ENCODE data around the gene KCNH2.

The KCNH2 gene

DNA sequence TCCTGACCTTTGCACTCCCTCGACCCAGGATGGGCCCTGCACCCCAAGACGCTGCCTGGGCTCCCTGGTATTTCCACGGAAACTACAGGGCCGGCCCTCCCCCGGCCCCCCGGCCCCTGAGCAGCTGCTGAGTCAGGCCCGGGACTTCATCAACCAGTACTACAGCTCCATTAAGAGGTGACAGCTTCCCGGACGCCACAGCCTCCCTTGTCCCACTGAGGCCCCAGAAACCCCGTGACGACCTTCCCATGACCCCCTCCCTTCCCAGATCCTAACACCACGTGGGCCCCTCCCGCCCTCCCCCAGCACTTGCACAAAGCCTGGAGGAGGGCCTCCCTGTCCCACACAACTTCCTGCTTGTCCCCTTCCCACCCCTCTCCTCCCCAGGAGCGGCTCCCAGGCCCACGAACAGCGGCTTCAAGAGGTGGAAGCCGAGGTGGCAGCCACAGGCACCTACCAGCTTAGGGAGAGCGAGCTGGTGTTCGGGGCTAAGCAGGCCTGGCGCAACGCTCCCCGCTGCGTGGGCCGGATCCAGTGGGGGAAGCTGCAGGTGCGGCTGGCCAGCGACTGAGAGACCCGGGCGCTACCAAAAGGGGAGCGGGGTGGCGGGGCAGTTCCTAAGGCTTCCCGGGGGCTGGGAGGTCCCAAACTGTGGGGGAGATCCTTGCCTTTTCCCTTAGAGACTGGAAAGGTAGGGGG, 18.4 kb upstream of the KCNH2 start:
- DNase-seq (ENCODE audit: low spot score) (no peak), FAIRE-seq (no peak)

GRCh38 chr7:150994838-150995510, 16.9 kb upstream of the KCNH2 start:
- DNase-seq (ENCODE audit: low spot score) (no peak), FAIRE-seq (no peak)

GRCh38 chr7:150994141-150994837, 16.2 kb upstream of the KCNH2 start:
- no peak for DNase-seq (ENCODE audit: low spot score)
- FAIRE-seq, result no peak

- DNase-seq (ENCODE audit: low spot score) (no peak), FAIRE-seq (no peak)
These were observed 15.4 kb upstream of the KCNH2 start for GRCh38 chr7:150993511-150993910.

- no peak for DNase-seq (ENCODE audit: low spot score)
- FAIRE-seq, result no peak
These were observed 14.7 kb upstream of the KCNH2 start for GRCh38 chr7:150992833-150993302.

- no peak for FAIRE-seq
- no peak for DNase-seq (ENCODE audit: low spot score)
These were observed 14.0 kb upstream of the KCNH2 start for GRCh38 chr7:150992051-150992640.

- FAIRE-seq (no peak), DNase-seq (ENCODE audit: low spot score) (no peak)
These were observed 12.5 kb upstream of the KCNH2 start, which contains the start of gene NOS3 for GRCh38 chr7:150990416-150991186. NOS3 (plus strand) TSS chr7:150991017; CDS start chr7:150993804, 2,787 bp downstream.

- FAIRE-seq (no peak), DNase-seq (ENCODE audit: low spot score) (no peak)
These were observed 11.3 kb upstream of the KCNH2 start for GRCh38 chr7:150989456-150989855.

DNA sequence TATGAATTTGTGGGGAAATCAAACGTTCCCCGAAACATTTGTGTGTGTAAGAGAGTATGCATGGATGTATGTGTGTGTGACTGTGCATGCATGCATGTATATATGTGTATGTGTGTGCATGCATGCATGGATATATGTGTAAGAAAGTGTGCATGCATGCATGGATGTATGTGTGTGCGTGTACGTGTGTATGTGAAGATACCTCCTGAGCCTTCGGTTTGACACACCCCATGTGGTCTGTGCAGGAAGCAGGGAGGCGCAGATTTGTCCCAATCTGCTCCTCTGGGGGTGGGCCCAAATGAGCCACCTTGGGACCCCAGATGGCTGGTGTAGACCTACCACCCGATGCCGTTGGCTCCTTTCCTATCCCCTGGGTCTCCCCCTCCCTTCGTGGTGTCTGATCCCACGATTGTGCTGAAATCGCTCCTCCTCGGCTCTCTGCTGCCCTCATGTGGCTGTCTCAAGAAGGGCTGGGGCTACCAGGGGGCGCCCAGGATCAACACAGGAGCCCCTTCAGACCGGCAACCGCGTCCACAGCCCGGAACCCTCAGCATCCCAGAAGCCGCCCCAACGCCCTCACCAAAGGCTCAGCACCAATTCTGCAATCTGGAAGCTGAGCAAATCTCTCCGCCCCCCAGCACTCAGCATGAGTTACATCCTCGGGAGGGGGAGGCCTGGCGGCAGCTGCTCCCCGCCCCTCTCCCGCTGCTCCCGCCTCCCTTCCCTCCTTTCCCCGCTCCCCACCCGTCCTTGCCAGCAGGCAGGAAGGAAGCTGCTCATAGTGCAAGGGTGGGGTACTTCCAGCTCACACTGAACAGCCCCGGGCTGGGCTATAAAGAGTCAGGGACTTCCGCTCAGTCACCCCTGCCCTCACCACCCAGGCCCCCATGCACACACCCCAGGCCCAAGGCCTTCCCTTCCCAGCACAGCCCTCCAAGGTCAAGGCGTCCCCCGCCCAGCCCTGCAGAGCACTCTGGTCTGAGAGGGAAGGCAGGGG, 10.4 kb upstream of the KCNH2 start:
- FAIRE-seq (no peak), DNase-seq (ENCODE audit: low spot score) (peak; percentile 37)

- FAIRE-seq, result no peak
These were observed 8.4 kb upstream of the KCNH2 start for GRCh38 chr7:150986556-150986955.

GRCh38 chr7:150986099-150986512, 8.0 kb upstream of the KCNH2 start:
- no peak for FAIRE-seq
- no peak for DNase-seq (ENCODE audit: low spot score)

More at GRCh38 chr7:150986556-150986955, 8.4 kb upstream of the KCNH2 start:
- DNase-seq (ENCODE audit: low spot score), result no peak

GRCh38 chr7:150983893-150984368, 5.8 kb upstream of the KCNH2 start:
- DNase-seq (ENCODE audit: low spot score) (no peak), FAIRE-seq (no peak)

DNA sequence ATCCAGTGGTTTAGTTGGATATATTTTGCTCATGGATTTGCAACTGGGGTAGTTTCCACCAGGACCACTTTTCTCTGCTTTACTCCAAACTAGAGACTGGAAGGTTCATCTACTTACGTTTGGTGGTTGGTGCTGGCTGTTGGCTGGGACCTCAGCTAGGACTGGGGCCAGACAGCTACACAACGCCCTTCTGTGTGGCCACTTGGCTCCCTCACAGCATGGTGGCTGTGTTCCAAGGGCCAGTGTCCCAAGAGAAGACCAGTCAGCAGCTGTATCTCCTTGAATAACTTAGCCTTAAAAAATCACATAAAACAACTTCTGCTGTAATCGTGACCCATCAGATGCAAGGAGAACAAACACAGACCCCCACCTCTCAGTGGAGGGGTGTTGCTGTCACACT, 4.2 kb upstream of the KCNH2 start:
- DNase-seq (ENCODE audit: low spot score), result no peak
- no peak for FAIRE-seq

DNA sequence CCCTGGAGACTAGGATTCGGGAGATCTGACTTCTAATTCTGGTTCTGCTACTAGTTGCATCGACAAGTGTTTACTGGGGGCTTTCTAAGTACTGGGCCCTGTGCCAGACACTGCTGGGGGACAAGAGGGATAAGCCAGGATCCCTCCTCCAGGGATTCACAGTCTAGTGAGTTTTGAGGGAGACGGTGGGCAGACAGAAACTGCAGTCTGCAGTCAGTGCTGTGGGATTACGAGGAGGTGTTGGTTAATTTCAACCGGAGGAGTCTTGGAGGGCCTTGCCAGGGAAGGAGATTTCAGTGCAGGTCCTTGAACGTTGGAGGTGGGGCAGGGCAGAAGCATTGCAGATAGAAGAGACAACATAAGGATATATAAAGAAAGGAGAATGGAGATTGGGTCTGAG, 3.5 kb upstream of the KCNH2 start:
- FAIRE-seq (no peak), DNase-seq (ENCODE audit: low spot score) (no peak)

GRCh38 chr7:150980663-150981062, 2.5 kb upstream of the KCNH2 start:
- DNase-seq (ENCODE audit: low spot score) (no peak), FAIRE-seq (no peak)

DNA sequence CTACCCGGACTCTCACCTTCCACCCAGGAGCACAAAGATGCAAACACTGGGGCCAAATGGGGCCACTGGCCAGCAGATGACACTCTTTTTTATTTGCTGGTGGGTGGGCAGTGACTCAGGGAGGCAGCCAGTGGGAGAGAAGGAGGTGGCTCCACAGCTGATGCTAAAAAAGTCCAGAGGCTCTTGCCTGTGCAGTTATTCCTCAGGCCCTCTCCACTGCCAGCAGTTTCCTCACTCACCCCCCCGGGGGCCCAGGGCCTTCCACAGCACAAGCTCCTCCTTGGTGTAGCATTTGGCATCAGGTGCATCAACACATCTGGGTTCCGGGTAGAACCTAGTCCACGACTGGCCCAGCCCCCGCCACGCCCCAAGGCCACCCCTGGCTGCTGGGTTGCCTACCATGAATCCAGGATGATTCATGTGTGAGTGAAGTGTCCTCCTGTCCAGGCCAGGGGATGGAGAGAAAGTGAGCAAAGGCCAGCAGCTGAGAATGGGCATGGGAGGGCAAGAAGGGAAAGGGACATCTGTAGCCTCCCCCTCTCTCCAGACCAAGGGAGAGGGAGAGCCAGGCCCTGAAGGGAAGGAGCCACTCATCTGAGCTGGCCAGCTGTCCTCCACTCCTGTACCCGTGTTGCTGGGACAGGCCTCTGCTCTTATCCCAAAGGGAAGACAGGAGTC, 1.7 kb upstream of the KCNH2 start:
- DNase-seq (ENCODE audit: low spot score) (no peak), FAIRE-seq (no peak)

- no peak for DNase-seq (ENCODE audit: low spot score)
- FAIRE-seq, result no peak
These were observed 567 bp downstream of the KCNH2 start for GRCh38 chr7:150977382-150978125.
